SK-N-SH treated with all-trans-retinoic acid at 6 μM for 48 hours (cell line): ENCODE measurements around the gene TEX29.

Experiments
- ATAC-seq: fragments of 200-7000 bp; cut with Tn5 transposase; 3 replicates; pipeline ENCODE4 v1.9.1; 2020; ENCODE audit warnings: mild to moderate bottlenecking, moderate library complexity
- ARNTL ChIP-seq: fragments of 450-650 bp; formaldehyde crosslinking; IDR thresholded peaks from 2 replicates; pipeline ENCODE4 v1.5.0; 2020; ENCODE audit warnings: low read depth, mild to moderate bottlenecking, moderate library complexity, borderline replicate concordance
- BACH2 ChIP-seq: fragments of 250-450 bp; sonication (Bioruptor Pico); IDR thresholded peaks from 2 replicates; pipeline ENCODE4 v1.9.0; 2021; ENCODE audit warnings: mild to moderate bottlenecking, borderline replicate concordance
- CREB5 ChIP-seq: fragments of 250-450 bp; sonication (Bioruptor Pico); IDR thresholded peaks from 2 replicates; pipeline ENCODE4 v1.5.1; 2020; ENCODE audit warnings: low read depth, mild to moderate bottlenecking, moderate library complexity
- CSRNP3 ChIP-seq: fragments of 250-450 bp; sonication (Bioruptor Pico); IDR thresholded peaks from 2 replicates; pipeline ENCODE4 v1.5.1; 2021; ENCODE audit warnings: mild to moderate bottlenecking, moderate library complexity
- ESRRG ChIP-seq: fragments of 250-450 bp; sonication (Bioruptor Pico); IDR thresholded peaks from 2 replicates; pipeline ENCODE4 v1.6.1; 2021; ENCODE audit warnings: mild to moderate bottlenecking
- GLIS3 ChIP-seq: fragments of 250-450 bp; sonication (Bioruptor Pico); IDR thresholded peaks from 2 replicates; pipeline ENCODE4 v1.5.0; 2020; ENCODE audit warnings: mild to moderate bottlenecking, moderate library complexity
- ISL1 ChIP-seq: fragments of 250-450 bp; sonication (Bioruptor Pico); IDR thresholded peaks from 2 replicates; pipeline ENCODE4 v2.1.2; 2022; ENCODE audit warnings: mild to moderate bottlenecking, moderate library complexity
- OSR1 ChIP-seq: fragments of 250-450 bp; sonication (Bioruptor Pico); IDR thresholded peaks from 2 replicates; pipeline ENCODE4 v1.8.0; 2022; ENCODE audit warnings: moderate library complexity, mild to moderate bottlenecking, inconsistent platforms
- RARB ChIP-seq: fragments of 250-450 bp; sonication (Bioruptor Pico); IDR thresholded peaks from 2 replicates; pipeline ENCODE4 v1.8.0; 2021; ENCODE audit warnings: mild to moderate bottlenecking, moderate library complexity
- SNAI2 ChIP-seq: fragments of 250-450 bp; sonication (Bioruptor Pico); IDR thresholded peaks from 2 replicates; pipeline ENCODE4 v1.5.0; 2020; ENCODE audit warnings: mild to moderate bottlenecking, moderate library complexity
- TCF4 ChIP-seq: fragments of 250-450 bp; sonication (Bioruptor Pico); IDR thresholded peaks from 2 replicates; pipeline ENCODE4 v1.8.0; 2021; ENCODE audit warnings: mild to moderate bottlenecking, moderate library complexity, borderline replicate concordance
- TOX ChIP-seq: fragments of 250-450 bp; sonication (Bioruptor Pico); IDR thresholded peaks from 2 replicates; pipeline ENCODE4 v1.8.0; 2021; ENCODE audit warnings: mild to moderate bottlenecking, moderate library complexity, borderline replicate concordance
- TSHZ2 ChIP-seq: fragments of 250-450 bp; sonication (Bioruptor Pico); IDR thresholded peaks from 2 replicates; pipeline ENCODE4 v1.5.0; 2020; ENCODE audit warnings: mild to moderate bottlenecking, moderate library complexity
- ZFP3 ChIP-seq: fragments of 250-450 bp; sonication (Bioruptor Pico); IDR thresholded peaks from 2 replicates; pipeline ENCODE4 v1.5.0; 2020; ENCODE audit warnings: mild to moderate bottlenecking, moderate library complexity
- ZFP30 ChIP-seq: fragments of 450-650 bp; formaldehyde crosslinking; IDR thresholded peaks from 2 replicates; pipeline ENCODE4 v1.5.0; 2022; ENCODE audit warnings: mild to moderate bottlenecking, moderate library complexity
- ZNF565 ChIP-seq: fragments of 450-650 bp; formaldehyde crosslinking; conservative IDR thresholded peaks from 2 replicates; pipeline ENCODE4 v1.5.0; 2020; ENCODE audit warnings: low read depth, mild to moderate bottlenecking, moderate library complexity
- ZNF70 ChIP-seq: fragments of 450-650 bp; formaldehyde crosslinking; IDR thresholded peaks from 2 replicates; pipeline ENCODE4 v1.5.0; 2020; ENCODE audit warnings: mild to moderate bottlenecking, moderate library complexity
- ZNF8 ChIP-seq: fragments of 450-650 bp; formaldehyde crosslinking; IDR thresholded peaks from 2 replicates; pipeline ENCODE4 v1.5.0; 2020; ENCODE audit warnings: mild to moderate bottlenecking, moderate library complexity
- TF ChIP-seq, protein P1 (sequence below): fragments of 250-450 bp; sonication (Bioruptor Pico); IDR thresholded peaks from 2 replicates; pipeline ENCODE4 v1.8.0; 2020; ENCODE audit warnings: mild to moderate bottlenecking, moderate library complexity, borderline replicate concordance

The TEX29 gene

DNA sequence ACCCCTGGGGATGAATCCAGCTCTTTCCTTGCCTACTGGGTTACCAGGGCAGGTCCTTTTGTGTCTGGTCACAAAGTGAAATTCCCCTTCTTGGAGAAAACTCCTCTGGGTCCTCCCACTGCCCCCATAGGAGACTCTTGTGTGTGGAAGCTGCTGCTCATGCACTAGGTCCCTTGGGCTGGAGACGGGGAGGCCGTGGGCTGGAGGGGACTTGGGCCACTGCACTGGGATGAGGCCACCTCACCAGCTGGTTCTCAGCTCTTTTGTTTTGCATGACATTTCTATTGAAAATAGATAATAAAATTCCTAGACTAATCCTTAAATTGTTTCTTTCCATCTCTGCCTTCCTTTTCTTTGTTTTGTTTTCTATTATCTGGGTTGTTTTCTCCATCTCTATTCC, 62.4 kb downstream of the TEX29 start:
- ATAC-seq, result no peak
- TF ChIP-seq RARB (CRISPR knock-in tag), result no peak
- TF ChIP-seq ZFP30 (CRISPR knock-in tag), result no peak
- TF ChIP-seq ARNTL (CRISPR knock-in tag), result no peak
- TF ChIP-seq CREB5 (CRISPR knock-in tag), result no peak
- no peak for TF ChIP-seq OSR1 (CRISPR knock-in tag)
- TF ChIP-seq GLIS3 (CRISPR knock-in tag), result no peak
- no peak for TF ChIP-seq SNAI2 (CRISPR knock-in tag)
- no peak for TF ChIP-seq TCF4 (CRISPR knock-in tag)
- no peak for TF ChIP-seq TOX (CRISPR knock-in tag)
- no peak for TF ChIP-seq ZFP3 (CRISPR knock-in tag)
- TF ChIP-seq ZNF565 (CRISPR knock-in tag), result no peak

DNA sequence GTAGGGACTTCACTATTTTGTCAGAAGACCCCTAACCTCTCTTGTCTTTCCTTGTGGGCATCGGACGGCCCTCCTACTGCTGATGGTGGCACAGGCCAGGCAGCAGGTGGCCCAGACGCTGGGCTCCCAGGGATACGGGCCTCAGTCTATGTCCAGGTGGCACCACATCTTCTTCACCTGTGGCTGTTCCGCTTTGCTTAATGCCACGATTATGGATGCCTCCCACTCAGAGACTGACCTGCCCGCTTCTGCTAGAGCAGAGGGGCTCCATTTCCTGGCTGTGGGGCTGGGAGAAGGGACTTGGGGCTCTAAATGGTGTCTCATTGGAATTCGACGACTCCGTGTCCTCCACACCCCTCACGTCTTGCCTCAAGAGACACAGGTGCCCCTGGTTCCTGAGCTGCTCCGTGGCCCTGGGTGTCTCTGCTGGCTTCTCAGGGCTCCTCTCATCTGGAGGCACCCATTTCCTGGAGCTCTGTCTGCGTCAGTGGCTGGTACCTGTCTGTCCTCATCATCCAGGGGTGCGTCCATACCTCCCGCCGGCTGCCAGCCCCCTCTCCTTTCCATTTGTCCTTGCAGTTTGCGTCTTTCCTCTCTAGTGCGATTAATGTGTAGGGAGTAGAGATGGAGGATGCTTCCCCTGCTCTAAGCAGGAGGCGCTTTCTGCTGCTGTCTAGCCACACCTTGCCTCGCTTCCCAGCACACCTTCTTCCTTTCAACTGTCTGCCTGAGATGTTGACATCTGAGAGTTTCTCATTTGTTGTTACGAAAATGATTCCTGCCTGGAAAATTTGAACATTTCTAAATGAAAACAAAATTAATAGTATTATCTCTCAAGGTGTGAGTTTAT, 63.4 kb downstream of the TEX29 start:
- ATAC-seq, result no peak
- TF ChIP-seq RARB (CRISPR knock-in tag) (no peak), OSR1 (CRISPR knock-in tag) (no peak), ZNF8 (CRISPR knock-in tag) (no peak)

- TF ChIP-seq TOX (CRISPR knock-in tag) (no peak), ISL1 (CRISPR knock-in tag) (no peak), ARNTL (CRISPR knock-in tag) (no peak), GLIS3 (CRISPR knock-in tag) (no peak), SNAI2 (CRISPR knock-in tag) (no peak), RARB (CRISPR knock-in tag) (no peak), ZNF565 (CRISPR knock-in tag) (no peak), CREB5 (CRISPR knock-in tag) (no peak), OSR1 (CRISPR knock-in tag) (no peak), ZFP3 (CRISPR knock-in tag) (no peak), ESRRG (no peak), ZNF8 (CRISPR knock-in tag) (no peak), TSHZ2 (CRISPR knock-in tag) (no peak), ZNF70 (CRISPR knock-in tag) (no peak)
- TF ChIP-seq, protein P1, sequence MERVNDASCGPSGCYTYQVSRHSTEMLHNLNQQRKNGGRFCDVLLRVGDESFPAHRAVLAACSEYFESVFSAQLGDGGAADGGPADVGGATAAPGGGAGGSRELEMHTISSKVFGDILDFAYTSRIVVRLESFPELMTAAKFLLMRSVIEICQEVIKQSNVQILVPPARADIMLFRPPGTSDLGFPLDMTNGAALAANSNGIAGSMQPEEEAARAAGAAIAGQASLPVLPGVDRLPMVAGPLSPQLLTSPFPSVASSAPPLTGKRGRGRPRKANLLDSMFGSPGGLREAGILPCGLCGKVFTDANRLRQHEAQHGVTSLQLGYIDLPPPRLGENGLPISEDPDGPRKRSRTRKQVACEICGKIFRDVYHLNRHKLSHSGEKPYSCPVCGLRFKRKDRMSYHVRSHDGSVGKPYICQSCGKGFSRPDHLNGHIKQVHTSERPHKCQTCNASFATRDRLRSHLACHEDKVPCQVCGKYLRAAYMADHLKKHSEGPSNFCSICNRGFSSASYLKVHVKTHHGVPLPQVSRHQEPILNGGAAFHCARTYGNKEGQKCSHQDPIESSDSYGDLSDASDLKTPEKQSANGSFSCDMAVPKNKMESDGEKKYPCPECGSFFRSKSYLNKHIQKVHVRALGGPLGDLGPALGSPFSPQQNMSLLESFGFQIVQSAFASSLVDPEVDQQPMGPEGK, result no peak
- no peak for ATAC-seq
Measured at GRCh38 chr13:111384441-111385182, 64.2 kb downstream of the TEX29 start.

GRCh38 chr13:111385183-111385857, 64.9 kb downstream of the TEX29 start:
- no peak for ATAC-seq
- no peak for TF ChIP-seq CSRNP3 (CRISPR knock-in tag)
- no peak for TF ChIP-seq OSR1 (CRISPR knock-in tag)
- no peak for TF ChIP-seq BACH2 (CRISPR knock-in tag)
- no peak for TF ChIP-seq SNAI2 (CRISPR knock-in tag)
- no peak for TF ChIP-seq ESRRG
- TF ChIP-seq TSHZ2 (CRISPR knock-in tag), result no peak
